WI38 (cell line): ENCODE results near the gene ETDB.

Experiments used
- H3K4me3 ChIP-seq: 2 replicates; pipeline ENCODE4 v1.5.1; 2011; ENCODE audit warnings: low read depth, mild to moderate bottlenecking, control low read depth, low read length
- TF ChIP-seq, protein P1 (sequence below): IDR thresholded peaks from 2 replicates; pipeline ENCODE4 v1.5.1; 2012; ENCODE audit warnings: low read depth, mild to moderate bottlenecking, control low read depth, low read length

The ETDB gene

DNA sequence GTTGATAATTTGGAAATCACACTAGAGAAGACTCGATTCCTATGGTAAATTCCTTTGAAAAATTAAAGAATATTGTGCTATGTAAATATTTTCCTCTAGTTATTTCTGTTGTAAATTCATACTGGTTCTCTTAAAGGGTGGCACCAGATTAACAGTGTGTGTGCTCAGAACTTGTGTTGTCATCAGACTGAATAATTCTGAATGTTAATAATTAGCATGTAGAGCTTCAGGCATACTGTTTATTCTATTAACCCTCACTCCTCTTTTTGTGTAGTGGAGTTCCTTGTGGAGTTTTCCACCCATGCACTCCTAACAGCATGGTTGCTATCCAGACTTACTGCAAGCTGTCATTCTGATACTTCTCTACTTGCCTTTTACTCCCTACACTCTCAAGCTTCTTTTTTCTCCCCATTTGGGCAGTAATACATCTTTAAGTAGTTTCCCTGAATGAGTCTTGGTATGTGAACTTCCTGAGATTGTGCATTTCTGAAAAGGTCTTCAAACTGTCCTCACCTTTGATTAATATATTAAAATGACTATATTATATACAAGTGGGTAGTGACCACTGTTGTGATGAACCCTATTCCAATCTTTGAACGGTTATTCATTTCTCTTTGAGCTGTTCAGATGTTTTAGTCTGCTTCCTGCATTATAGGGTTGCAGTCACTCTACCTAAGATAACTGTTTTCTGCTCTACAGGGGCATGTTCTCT, 38.5 kb downstream of the ETDB start:
- TF ChIP-seq, protein P1, sequence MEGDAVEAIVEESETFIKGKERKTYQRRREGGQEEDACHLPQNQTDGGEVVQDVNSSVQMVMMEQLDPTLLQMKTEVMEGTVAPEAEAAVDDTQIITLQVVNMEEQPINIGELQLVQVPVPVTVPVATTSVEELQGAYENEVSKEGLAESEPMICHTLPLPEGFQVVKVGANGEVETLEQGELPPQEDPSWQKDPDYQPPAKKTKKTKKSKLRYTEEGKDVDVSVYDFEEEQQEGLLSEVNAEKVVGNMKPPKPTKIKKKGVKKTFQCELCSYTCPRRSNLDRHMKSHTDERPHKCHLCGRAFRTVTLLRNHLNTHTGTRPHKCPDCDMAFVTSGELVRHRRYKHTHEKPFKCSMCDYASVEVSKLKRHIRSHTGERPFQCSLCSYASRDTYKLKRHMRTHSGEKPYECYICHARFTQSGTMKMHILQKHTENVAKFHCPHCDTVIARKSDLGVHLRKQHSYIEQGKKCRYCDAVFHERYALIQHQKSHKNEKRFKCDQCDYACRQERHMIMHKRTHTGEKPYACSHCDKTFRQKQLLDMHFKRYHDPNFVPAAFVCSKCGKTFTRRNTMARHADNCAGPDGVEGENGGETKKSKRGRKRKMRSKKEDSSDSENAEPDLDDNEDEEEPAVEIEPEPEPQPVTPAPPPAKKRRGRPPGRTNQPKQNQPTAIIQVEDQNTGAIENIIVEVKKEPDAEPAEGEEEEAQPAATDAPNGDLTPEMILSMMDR, result no peak
- H3K4me3 ChIP-seq, result no peak overlapping the region
